ENCODE measurements around the gene SEMA4A.
A peak's percentile ranks its signal among the peaks of the same experiment; 100 is the strongest.
"Not testable (repeated sequence)": the region's sequence is repeated elsewhere in the genome, so short reads cannot be mapped to it uniquely, and the experiment has no call there.

The SEMA4A gene

GRCh38 chr1:156153362-156153761, at the start of gene SEMA4A:
TSS of gene SEMA4A (plus strand) at chr1:156153585. CDS start at chr1:156154579, 994 bp downstream.
- no peak for DNase-seq

DNA sequence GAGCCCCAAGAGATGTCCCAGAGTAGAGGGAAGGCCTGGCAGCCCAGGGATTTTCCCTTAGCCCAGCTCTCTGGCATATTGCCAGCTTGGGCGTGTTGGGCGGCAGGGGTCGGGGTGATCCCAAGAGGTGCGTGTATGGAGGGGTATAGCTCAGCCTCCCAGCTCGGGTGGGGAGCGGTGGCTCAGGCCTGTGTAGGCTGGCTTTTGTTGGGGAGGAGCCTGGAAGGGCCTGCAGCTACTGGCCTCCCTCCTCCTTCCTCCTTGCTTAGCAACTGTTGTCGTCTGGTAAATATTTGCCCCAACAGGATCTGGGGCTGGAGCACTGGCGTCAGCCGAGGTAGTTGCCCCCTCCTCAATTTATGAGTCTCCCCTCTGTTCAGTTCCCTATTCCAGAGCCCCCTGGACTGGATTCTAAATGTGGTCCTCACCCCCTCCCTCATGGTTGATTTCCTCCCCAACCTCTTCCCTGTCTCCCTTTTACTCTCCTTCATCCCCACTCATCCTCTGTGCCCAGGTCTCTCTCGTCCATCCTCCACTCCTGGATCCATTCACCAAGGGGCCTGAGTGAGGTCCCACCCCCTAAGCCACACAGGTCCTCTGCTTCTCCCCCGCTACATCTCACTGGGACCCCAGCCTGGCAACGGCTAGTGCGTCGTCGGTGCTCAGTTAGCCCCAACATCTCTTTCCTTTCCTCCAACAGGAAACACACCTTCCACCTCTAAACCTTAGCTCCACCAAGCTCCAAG, 49.1 kb upstream of the SEMA4A start:
- DNase-seq: no peak

GRCh38 chr1:156104861-156105832, 48.2 kb upstream of the SEMA4A start:
- DNase-seq: no peak

DNA sequence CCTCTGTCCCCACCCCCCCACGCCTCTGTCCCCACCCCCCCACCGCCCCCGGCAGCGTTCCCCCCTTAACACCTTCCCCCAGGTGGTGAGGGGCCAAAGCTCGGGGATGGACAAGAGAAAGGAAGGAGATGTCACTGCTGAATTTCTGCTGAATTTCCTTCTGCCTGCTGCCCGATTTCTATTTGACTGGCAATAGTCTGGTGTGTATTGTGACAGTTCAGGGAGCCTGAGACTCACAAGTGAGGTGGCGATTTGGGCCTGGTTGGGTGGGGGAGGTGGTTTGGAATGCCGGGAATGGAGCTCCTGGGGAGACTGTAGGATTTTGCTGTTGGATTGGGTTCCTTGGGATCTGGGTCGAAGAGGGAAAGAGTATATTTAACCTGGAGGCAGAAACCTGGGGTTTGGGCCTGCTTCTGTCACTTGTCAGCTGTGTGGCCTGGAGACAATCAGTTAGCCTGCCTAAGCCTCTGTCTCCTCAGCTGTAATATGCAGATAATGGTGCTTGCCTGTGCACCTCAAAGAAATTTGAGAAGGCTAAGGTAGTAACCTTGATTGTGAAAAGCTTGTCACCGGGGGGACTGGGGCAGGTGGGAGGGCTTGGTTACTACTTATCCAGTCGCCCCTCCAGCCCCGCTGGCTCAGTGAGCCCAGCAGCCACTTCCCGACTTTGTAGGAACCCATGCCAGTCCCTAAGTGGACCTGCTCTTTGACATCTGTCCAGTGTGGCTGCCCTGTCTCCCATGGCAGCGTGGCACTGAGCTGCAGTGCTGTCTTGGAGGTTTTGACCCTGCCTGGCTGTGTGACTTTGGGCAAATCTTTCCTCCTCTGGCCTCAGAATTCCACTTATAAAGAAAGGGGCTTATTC, 46.5 kb upstream of the SEMA4A start:
- no peak for DNase-seq

- DNase-seq: no peak
Observed at GRCh38 chr1:156108057-156108456, 45.3 kb upstream of the SEMA4A start.

- no peak for DNase-seq
Observed at GRCh38 chr1:156108664-156109241, 44.6 kb upstream of the SEMA4A start.

DNA sequence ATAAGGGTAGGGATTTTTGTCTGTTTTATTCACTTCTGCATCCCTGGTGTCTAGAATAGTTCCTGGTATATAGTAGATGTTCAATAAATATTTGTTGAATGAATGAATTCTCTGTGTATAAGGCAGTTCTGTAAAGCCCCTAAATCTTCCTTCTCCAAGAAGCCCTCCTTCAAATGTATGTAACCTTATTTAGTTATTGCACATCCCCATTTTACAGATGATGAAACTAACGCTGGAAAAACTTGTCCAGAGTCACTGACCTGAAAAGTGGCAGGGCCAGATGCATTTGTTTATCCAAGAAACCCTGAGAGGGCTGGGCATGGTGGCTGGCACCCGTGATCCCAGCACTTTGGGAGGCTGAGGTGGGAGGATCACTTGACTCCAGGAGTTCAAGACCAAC, 43.1 kb upstream of the SEMA4A start:
- no peak for DNase-seq

DNA sequence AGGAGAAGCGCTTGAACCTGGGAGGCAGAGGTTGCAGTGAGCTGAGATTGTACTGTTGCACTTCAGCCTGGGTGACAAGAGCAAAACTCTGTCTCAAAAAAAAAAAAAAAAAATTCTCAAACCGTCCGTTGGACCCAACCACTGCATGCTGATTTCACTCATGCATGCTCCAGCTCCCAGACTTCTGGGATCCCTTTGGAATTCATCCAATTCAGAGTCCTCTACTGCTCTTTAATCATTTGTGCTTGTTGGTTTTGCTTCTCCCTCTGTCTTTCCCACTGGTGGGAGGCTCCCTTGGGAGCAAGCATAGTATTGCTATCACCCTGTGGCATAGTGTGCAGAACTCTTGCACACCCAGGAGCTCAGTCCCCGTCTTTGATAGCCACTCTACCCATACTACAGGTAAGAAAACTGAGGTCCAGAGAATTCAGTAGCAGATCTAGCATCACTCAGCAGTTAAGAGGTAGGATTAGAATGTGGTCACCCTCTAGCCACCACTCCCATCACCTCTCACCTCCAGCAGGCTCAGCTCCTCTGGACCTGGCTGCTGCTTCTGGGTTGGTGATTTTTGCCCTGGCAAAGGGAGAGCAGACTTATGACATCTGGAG, 41.9 kb upstream of the SEMA4A start:
- no peak for DNase-seq

DNA sequence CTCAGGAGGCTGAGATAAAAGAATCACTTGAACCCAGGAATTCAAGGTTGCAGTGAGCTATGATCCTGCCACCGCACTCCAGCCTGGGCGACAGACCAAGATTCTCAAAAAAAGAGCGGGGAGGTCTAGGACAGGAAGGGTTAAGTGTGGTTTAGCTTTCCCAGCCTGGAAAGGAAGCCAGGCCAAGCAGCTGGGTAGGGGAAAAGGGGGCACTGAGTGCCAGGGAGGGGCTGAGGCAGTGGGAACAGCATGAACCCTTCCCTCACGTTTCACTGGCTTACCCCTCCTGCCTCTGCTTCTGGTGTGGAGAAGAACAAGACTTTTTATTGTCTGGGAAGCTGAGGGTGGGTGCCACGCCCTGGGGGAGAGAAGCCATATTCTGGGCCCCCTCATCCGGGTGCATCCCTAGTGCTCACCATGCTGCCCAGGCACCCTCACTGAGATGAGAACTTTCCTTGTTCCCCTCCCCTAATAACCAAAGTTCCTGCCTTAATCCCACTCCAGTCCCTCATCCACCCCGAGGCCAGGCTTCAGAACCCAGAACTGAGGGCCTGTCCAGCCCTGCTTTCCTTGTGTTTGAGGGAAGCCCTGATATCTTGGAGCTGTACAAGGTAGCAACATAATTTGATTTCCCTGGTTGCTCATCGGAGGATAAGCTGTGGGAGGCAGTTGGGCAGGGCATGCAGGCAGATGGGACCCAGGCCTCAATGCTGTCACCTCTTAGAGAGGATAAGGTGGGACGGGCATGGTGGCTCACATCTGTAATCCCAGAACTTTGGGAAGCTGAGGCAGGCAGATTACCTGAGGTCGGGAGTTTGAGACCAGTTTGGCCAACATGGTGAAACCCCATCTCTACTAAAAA, 40.9 kb upstream of the SEMA4A start:
- no peak for DNase-seq

DNA sequence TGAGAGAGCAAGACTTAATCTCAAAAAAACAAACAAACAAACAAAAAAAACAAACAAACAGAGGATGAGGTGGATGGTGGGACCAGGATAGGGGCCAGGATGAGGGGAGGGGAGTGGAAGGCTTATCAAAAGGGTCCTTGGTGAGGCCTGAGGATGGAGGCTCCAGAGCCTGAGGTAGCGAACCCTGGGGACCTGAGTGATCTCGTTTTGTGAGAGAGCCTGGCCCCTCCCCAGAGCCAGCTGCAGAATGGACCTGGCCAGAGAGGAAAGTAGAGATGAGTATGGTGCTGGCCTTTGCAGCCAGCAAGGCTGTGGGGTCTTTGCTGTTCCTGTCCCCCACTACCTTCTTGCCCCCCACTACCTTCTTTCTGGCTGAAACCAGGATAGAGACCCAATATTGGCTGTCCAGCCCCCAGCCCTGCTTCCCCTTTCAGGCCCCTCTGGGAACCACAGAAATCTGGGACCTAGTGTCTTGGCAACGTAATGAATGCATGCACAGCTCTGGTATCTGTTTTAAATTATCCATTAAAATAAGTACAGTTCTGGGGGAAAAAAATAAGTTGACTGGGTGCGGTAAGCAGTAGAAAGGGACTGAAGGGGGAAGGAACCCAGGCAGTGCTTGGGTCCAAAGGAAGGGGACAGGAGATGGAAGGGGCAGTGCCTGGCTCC, 40.0 kb upstream of the SEMA4A start:
- no peak for DNase-seq

DNA sequence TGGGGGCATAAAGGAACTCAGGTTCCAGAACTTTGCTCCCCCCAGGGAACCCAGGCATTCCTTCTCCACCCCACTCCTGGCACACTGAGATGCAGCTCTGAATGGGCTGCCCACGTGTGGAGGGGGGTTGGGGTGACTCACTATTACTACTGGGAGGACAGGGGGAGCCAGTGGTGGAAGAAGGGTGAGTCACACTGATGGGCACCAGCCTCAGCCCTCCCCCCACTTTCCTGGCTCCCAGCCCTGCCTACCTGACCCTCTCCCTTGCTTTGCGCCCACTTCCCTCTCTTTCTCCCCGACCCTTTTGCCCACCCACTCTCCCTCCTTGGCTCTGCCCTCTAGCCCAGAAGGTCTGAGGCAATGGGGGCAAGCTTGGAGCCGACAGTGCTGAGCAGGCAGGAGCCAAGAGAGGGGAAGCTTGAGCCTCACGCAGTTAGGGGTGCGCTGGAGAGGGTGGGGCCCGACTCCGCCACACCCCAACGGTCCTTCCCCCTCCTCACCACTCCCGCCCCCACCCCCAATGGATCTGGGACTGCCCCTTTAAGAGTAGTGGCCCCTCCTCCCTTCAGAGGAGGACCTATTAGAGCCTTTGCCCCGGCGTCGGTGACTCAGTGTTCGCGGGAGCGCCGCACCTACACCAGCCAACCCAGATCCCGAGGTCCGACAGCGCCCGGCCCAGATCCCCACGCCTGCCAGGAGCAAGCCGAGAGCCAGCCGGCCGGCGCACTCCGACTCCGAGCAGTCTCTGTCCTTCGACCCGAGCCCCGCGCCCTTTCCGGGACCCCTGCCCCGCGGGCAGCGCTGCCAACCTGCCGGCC, 39.1 kb upstream of the SEMA4A start, which contains the start of gene LMNA:
TSS of gene LMNA (plus strand) at position 611 of the 818 bp plus-strand sequence. CDS start 208 bp downstream, outside the sequence.
- DNase-seq: peak; percentile 91

DNA sequence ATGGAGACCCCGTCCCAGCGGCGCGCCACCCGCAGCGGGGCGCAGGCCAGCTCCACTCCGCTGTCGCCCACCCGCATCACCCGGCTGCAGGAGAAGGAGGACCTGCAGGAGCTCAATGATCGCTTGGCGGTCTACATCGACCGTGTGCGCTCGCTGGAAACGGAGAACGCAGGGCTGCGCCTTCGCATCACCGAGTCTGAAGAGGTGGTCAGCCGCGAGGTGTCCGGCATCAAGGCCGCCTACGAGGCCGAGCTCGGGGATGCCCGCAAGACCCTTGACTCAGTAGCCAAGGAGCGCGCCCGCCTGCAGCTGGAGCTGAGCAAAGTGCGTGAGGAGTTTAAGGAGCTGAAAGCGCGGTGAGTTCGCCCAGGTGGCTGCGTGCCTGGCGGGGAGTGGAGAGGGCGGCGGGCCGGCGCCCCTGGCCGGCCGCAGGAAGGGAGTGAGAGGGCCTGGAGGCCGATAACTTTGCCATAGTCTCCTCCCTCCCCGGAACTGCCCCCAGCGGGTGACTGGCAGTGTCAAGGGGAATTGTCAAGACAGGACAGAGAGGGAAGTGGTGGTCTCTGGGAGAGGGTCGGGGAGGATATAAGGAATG, 38.4 kb upstream of the SEMA4A start:
- DNase-seq: peak; percentile 75

DNA sequence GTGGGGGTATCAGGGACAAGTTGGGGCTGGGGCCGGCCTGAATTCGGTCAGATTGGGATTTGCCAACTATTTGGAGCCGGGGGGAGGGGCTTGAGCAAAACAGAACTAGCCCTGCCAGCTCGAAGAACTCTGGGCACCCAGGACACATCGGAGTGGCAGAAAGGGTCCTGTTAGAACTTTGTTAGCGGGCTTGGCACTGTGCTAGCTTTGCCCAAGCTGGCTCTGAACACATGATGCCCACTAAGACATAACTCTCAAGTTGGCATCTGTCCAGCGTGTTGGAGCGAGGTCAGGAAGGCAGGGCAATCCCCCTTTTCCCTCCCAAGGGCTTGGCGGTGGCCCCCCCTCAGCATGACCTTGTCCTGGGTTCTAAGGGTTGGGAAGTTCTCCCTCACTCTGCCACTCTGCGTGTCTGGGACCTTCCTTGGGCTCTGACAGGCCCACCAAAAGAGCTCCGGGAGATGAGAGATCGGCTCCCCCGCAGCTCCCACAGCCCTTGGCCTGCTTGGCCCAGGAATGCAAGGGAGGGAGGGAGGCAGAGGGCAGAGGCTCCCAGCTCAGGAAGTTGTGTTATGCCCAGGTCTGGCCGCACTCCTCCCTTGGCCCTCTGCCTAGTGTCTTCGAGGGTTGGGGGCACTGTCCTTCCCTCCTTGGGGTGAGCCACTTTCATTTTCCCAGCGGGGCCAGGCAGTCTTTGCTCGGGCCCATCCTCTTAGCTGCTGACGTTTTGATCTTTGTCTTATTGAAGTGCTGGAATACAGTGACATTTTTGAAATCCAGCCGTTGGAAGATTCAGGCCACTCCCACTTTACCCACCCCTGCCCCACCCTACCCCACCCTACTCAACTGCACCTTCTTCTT, 37.6 kb upstream of the SEMA4A start:
- no peak for DNase-seq

DNA sequence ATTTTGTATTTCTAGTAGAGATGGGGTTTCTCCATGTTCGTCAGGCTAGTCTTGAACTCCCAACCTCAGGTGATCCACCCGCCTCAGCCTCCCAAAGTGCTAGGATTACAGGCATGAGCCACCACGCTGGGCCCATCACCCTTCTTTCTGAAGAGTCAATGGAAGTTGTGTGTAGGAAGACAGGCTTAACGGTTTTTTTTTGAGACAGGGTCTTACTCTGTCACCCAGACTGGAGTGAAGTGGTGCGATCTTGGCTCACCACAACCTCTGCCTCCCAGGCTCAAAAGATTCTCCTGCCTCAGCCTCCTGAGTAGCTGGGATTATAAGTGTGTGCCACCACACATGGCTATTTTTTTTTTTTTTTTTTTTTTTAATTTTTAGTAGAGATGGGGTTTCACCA, 36.7 kb upstream of the SEMA4A start:
- not testable (repeated sequence) for DNase-seq

- no peak for DNase-seq
Observed at GRCh38 chr1:156117414-156118176, 35.8 kb upstream of the SEMA4A start.

GRCh38 chr1:156118177-156118868, 35.1 kb upstream of the SEMA4A start:
- DNase-seq: no peak
